ENCODE results near the gene KCNC4.

DNA sequence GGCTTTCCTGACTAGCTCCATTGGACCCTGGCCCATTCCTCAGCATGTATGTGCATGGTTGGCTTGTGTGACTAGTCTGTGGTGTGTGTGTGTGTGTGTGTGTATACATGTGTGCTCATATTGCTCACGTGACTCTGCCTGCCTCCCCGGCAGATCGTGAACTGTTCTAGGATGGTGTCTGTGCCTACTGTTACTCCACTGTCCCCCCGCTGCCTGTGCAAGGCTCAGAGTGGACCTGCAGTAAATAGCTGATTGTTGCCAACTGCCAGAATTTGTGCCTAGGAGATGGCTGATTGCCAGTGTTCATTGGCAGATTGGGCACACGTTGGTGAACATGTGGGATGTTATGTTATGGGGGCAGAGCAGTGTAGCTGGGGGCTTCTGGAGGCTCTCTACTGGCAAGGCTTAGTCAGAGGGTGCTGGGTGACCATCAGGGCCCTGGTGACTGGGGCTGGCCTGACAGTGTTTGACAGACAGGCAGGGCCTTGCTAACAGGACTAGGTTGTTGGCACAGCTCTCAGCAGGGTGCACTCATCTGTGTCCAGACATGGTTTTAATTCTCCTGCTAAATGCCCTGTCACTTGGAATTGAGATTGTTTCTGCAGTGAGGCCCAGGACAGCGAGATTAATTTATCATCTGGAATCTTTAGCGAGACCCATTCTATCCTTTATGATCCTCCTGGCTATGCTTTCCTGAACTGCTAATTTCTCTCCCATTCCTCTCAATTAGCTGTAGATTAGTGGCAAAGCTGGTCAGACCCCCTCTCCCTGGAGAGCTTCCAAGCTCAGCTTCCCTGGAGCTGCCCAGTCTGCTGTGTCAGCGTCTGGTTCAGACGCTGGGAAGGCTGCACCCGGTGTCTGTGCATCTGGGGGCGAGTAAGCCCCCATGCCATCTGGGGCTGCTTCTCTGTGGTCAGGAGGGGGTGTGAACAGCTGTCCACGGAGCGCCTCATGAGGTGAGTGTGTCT is 39.1 kb upstream of the KCNC4 start:
- TF ChIP-seq POLR2A (IDR thresholded peaks at IDR 0.05) (no peak), CTCF (IDR thresholded peaks at IDR 0.05) (no peak), EP300 (IDR thresholded peaks at IDR 0.05) (no peak)
